ENCODE data around the gene LAMB3.

The LAMB3 gene

GRCh38 chr1:209688746-209689234 lies 36.6 kb upstream of the LAMB3 start:
- Histone ChIP-seq H3K27ac (peak overlapping the region in 1 of 11 experiments; percentile 71; a peak in 2 of 22 replicates), H3K36me3 (peaks cover 0 to 4% (median 0%) of the 10 kb centered on the region in 11 experiments; a peak in 1 of 22 replicates), H3K9ac (no peak overlapping the region), H3K9me3 (replicated peaks in 1 of 11) (peaks cover 0 to 7% (median 0%) of the 10 kb centered on the region in 11 experiments; a peak in 1 of 22 replicates), H3K4me1 (peaks cover 71 to 93% (median 84%) of the 10 kb centered on the region in 10 experiments), H4K20me1 (no peaks in the 10 kb centered on the region), H3K4me3 (no peak overlapping the region), H3K4me2 (peak overlapping the region; percentile 54 to 97 (median 94); a peak in 21 of 22 replicates), H3K27me3 (no peaks in the 10 kb centered on the region)
- TF ChIP-seq Cebpa-rat (IDR thresholded peaks at IDR 0.05): no peak

- H4K20me1 ChIP-seq: no peaks in the 10 kb centered on the region
- peak overlapping the region in 10 of 11 experiments; percentile 9 to 61 (median 38); a peak in 12 of 22 replicates for H3K9ac ChIP-seq
- H3K36me3 ChIP-seq: peaks cover 0 to 4% (median 0%) of the 10 kb centered on the region in 11 experiments; a peak in 1 of 22 replicates
- H3K4me2 ChIP-seq: peak overlapping the region; percentile 82 to 97 (median 94); a peak in 21 of 22 replicates
- H3K9me3 ChIP-seq (replicated peaks in 1 of 11): peaks cover 0 to 7% (median 0%) of the 10 kb centered on the region in 11 experiments; a peak in 1 of 22 replicates
- no peak for TF ChIP-seq Cebpa-rat (IDR thresholded peaks at IDR 0.05)
- H3K4me3 ChIP-seq: peak overlapping the region in 7 of 10 experiments; percentile 36 to 62 (median 52); a peak in 15 of 20 replicates
- peaks cover 52 to 69% (median 60%) of the 10 kb centered on the region in 10 experiments for H3K4me1 ChIP-seq
- no peaks in the 10 kb centered on the region for H3K27me3 ChIP-seq
- H3K27ac ChIP-seq: peak overlapping the region in 10 of 11 experiments; percentile 50 to 71 (median 58); a peak in 18 of 22 replicates
Observed at GRCh38 chr1:209686322-209686721, 34.1 kb upstream of the LAMB3 start.

DNA sequence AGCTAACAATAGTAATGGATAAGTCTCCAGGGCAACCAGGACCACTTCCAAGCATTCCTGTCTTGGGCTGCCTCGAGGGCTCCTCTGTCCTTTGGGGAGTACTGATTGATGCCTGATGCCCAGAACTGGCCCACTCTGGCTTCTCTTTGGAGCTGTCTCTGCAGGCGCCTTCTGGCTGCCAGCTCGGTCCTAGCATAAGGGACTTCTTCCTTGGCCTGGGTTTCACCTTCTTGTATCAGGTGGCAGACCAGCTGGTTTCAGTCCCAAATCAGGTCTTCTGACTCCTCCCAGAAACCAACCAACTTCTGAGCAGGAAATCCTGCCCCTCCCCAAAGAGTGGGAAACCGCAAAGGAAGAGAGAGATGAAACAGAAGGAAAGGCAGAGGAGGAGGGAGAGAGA lies 33.6 kb upstream of the LAMB3 start:
- H3K9me3 ChIP-seq (replicated peaks in 1 of 11): peaks cover 0 to 7% (median 0%) of the 10 kb centered on the region in 11 experiments; a peak in 4 of 22 replicates
- H3K36me3 ChIP-seq: peaks cover 0 to 4% (median 0%) of the 10 kb centered on the region in 11 experiments; a peak in 1 of 22 replicates
- H3K27ac ChIP-seq: peak overlapping the region in 10 of 11 experiments; percentile 50 to 71 (median 58); a peak in 19 of 22 replicates
- H3K9ac ChIP-seq: peak overlapping the region in 10 of 11 experiments; percentile 9 to 61 (median 38); a peak in 13 of 22 replicates
- no peaks in the 10 kb centered on the region for H3K27me3 ChIP-seq
- TF ChIP-seq Cebpa-rat (IDR thresholded peaks at IDR 0.05): no peak
- H3K4me2 ChIP-seq: peak overlapping the region; percentile 82 to 97 (median 94)
- no peaks in the 10 kb centered on the region for H4K20me1 ChIP-seq
- peaks cover 52 to 64% (median 55%) of the 10 kb centered on the region in 10 experiments for H3K4me1 ChIP-seq
- H3K4me3 ChIP-seq: peak overlapping the region in 7 of 10 experiments; percentile 36 to 62 (median 52); a peak in 15 of 20 replicates

DNA sequence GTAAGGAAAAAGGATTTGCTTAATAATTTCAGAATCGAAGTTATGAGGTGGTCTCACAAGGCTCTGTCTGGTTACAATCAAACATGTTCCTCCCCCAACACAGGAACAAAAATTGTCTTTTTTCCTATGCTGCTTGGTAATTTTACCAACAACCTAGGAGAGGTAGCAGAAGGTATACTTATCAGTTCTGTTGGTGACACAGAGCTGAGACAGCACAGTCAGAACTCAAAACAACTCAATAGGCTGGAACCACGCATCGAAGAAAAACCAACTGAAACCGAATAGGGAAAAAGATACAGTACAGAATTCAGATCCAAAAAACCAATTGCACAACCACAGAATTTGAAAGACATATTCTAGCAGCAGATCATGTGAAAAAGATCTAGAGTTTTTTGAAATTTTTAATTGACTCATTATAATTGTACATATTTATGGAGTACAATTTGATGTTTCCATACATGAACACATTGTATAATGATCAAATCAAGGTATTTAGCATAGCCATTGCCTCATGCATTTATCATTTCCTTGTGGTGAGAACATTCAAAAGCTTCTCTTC lies 26.8 kb upstream of the LAMB3 start:
- H3K4me2 ChIP-seq: no peak overlapping the region
- no peak overlapping the region for H3K9ac ChIP-seq
- H3K4me3 ChIP-seq: no peak overlapping the region
- peaks cover 12 to 32% (median 29%) of the 10 kb centered on the region in 11 experiments; a peak in 21 of 22 replicates for H3K27me3 ChIP-seq
- H3K27ac ChIP-seq: no peak overlapping the region
- H3K36me3 ChIP-seq: no peaks in the 10 kb centered on the region
- peaks cover 0 to 22% (median 16%) of the 10 kb centered on the region in 11 experiments; a peak in 20 of 22 replicates for H3K9me3 ChIP-seq (replicated peaks in 1 of 11)
- H4K20me1 ChIP-seq: no peaks in the 10 kb centered on the region
- no peak for TF ChIP-seq Cebpa-rat (IDR thresholded peaks at IDR 0.05)
- H3K4me1 ChIP-seq: peaks cover 0 to 21% (median 14%) of the 10 kb centered on the region in 10 experiments; a peak in 13 of 20 replicates

DNA sequence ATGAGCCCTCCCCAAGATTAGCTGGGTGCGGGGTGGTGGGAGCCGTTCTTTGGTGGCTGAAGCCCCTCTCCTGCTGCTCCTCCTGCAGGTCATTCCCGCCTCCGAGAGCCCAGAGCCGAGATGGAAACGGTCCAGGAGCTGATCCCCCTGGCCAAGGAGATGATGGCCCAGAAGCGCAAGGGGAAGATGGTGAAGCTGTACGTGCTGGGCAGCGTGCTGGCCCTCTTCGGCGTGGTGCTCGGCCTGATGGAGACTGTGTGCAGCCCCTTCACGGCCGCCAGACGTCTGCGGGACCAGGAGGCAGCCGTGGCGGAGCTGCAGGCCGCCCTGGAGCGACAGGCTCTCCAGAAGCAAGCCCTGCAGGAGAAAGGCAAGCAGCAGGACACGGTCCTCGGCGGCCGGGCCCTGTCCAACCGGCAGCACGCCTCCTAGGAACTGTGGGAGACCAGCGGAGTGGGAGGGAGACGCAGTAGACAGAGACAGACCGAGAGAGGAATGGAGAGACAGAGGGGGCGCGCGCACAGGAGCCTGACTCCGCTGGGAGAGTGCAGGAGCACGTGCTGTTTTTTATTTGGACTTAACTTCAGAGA lies 23.4 kb upstream of the LAMB3 start:
- Histone ChIP-seq H3K27me3 (peaks cover 12 to 36% (median 30%) of the 10 kb centered on the region in 11 experiments; a peak in 21 of 22 replicates), H3K36me3 (no peaks in the 10 kb centered on the region), H3K27ac (no peak overlapping the region), H4K20me1 (no peaks in the 10 kb centered on the region), H3K4me1 (peaks cover 0 to 53% (median 30%) of the 10 kb centered on the region in 10 experiments; a peak in 16 of 20 replicates), H3K4me2 (peak overlapping the region in 5 of 11 experiments; percentile 73 to 87 (median 79); a peak in 9 of 22 replicates), H3K9me3 (replicated peaks in 1 of 11) (peaks cover 0 to 26% (median 16%) of the 10 kb centered on the region in 11 experiments; a peak in 20 of 22 replicates), H3K4me3 (peak overlapping the region in 1 of 10 experiments; percentile 14; a peak in 2 of 20 replicates), H3K9ac (no peak overlapping the region)
- TF ChIP-seq Cebpa-rat (IDR thresholded peaks at IDR 0.05): no peak

DNA sequence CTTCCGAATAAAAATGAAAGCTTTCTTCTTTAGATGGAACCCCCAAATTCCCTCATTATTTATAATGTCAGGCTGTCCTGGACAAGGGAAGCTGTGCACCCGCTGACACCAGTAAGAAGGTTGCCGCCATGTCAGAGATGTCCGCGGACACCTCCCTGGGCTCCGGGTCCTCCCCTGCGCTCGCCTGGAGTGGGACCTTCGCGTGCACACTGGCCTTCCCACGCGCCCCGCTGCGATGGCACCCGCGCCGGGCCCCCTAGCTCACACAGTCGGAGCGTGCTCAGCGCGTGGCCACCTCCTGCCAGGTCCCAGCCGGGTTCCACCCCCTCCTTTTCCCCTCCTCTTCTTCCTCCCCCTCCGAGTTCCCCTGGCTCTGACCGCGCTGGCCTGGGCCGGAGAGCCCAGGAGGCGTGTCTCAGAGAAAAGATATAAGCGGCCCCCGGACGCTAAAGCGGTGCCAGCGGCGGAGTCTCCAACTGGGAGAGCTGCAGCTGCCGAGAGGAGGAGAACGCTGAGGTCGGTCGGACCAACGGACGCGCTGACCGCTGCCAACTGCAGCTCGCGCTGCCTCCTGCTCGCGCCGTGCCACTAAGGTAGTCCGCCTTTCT lies 22.8 kb upstream of the LAMB3 start, which contains the start of gene G0S2:
TSS of gene G0S2 (plus strand) at position 456 of the 608 bp plus-strand sequence. CDS start 273 bp downstream, outside the sequence.
- Histone ChIP-seq H3K9me3 (replicated peaks in 1 of 11) (peaks cover 0 to 26% (median 16%) of the 10 kb centered on the region in 11 experiments; a peak in 19 of 22 replicates), H3K27ac (peak within 1 kb of the TSS in 5 of 11 experiments; percentile 8 to 76 (median 46); a peak in 8 of 22 replicates), H3K27me3 (peaks cover 12 to 36% (median 30%) of the 10 kb centered on the region in 11 experiments; a peak in 21 of 22 replicates), H3K9ac (peak within 1 kb of the TSS in 2 of 11 experiments; percentile 39 to 40; a peak in 2 of 22 replicates), H4K20me1 (no peaks in the 10 kb centered on the region), H3K4me2 (peak within 1 kb of the TSS in 9 of 11 experiments; percentile 0 to 87 (median 73); a peak in 16 of 22 replicates), H3K4me1 (peaks cover 0 to 58% (median 30%) of the 10 kb centered on the region in 10 experiments; a peak in 16 of 20 replicates), H3K4me3 (peak within 1 kb of the TSS in 1 of 10 experiments; percentile 14; a peak in 2 of 20 replicates), H3K36me3 (no peaks in the 10 kb centered on the region)
- no peak for TF ChIP-seq Cebpa-rat (IDR thresholded peaks at IDR 0.05)

DNA sequence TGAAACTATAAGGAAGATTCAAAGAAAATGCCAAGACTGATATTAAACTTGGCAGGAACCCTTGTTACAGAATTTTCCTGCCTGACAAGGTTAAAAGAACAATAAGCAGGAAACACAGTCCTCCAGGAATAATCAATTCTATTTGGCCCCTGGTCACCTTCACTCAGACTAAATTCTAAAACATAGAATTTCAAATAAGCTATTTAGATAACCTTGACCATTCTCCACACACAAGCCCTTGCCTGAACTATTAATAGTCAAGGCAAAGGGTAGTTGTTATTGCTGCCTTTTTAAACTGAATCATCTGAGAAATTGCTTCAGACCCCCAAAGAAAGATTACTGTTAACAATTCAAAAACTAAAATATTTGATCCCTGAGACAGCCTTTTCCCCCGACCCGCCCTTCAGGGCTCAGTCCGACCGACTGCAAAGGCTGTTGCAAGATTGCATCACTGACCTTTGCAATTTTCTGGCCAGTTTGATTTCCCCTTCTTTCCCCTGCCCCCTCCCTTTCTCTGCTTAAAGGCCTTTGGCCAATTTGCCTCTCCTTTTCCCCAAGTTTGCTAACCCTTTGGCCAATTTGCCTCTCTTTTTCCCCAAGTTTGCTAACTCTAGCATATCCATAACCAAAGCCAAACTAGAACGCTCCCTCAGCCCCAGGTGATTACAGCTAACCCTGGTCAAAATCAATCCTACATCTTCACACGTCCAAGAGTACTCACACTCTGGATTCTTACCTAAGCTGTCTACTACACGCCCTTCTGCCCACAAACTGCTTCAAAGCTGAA lies 21.6 kb upstream of the LAMB3 start:
- H3K27ac ChIP-seq: peak overlapping the region in 5 of 11 experiments; percentile 12 to 76 (median 46); a peak in 8 of 22 replicates
- H3K4me2 ChIP-seq: peak overlapping the region; percentile 8 to 87 (median 57); a peak in 17 of 22 replicates

More for the DNA sequence above, 21.6 kb upstream of the LAMB3 start:
- Histone ChIP-seq H3K36me3 (no peaks in the 10 kb centered on the region), H3K9ac (peak overlapping the region in 2 of 11 experiments; percentile 39 to 40; a peak in 4 of 22 replicates), H3K27me3 (peaks cover 12 to 36% (median 30%) of the 10 kb centered on the region in 11 experiments; a peak in 21 of 22 replicates), H4K20me1 (no peaks in the 10 kb centered on the region), H3K4me1 (peaks cover 0 to 58% (median 30%) of the 10 kb centered on the region in 10 experiments; a peak in 16 of 20 replicates), H3K9me3 (replicated peaks in 1 of 11) (peaks cover 0 to 26% (median 16%) of the 10 kb centered on the region in 11 experiments; a peak in 19 of 22 replicates), H3K4me3 (no peak overlapping the region)
- TF ChIP-seq Cebpa-rat (IDR thresholded peaks at IDR 0.05): peak in 6 of 11 experiments; percentile 19 to 58 (median 32); a peak in 3 of 22 replicates
